ENCODE data around the gene ANXA4. TPM values are rescaled to one million over a fixed set of nuclear protein-coding genes. Genes with fewer than 3 reads are reported as not detected.

The ANXA4 gene
- total RNA-seq, 1 donor from 2014 or later, result 122 TPM

- no peak overlapping the region for H3K4me3 ChIP-seq (ENCODE audit: insufficient read depth, low read depth, low read length)
- no peaks in the 10 kb centered on the region for H3K9me3 Mint-ChIP-seq (ENCODE audit: unreplicated experiment)
- H3K27me3 ChIP-seq (ENCODE audit: insufficient read depth, low read length), result no peaks in the 10 kb centered on the region
- H3K36me3 ChIP-seq (ENCODE audit: insufficient read depth, low read length), result no peaks in the 10 kb centered on the region
- TF ChIP-seq, protein P1, sequence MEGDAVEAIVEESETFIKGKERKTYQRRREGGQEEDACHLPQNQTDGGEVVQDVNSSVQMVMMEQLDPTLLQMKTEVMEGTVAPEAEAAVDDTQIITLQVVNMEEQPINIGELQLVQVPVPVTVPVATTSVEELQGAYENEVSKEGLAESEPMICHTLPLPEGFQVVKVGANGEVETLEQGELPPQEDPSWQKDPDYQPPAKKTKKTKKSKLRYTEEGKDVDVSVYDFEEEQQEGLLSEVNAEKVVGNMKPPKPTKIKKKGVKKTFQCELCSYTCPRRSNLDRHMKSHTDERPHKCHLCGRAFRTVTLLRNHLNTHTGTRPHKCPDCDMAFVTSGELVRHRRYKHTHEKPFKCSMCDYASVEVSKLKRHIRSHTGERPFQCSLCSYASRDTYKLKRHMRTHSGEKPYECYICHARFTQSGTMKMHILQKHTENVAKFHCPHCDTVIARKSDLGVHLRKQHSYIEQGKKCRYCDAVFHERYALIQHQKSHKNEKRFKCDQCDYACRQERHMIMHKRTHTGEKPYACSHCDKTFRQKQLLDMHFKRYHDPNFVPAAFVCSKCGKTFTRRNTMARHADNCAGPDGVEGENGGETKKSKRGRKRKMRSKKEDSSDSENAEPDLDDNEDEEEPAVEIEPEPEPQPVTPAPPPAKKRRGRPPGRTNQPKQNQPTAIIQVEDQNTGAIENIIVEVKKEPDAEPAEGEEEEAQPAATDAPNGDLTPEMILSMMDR (IDR thresholded peaks at IDR 0.05; ENCODE audit: insufficient read depth, low read depth, low read length), result no peak
- TF ChIP-seq EZH2 (IDR thresholded peaks at IDR 0.05; ENCODE audit: insufficient read depth, low read length), result no peak
- H4K20me1 ChIP-seq (ENCODE audit: insufficient read depth, low read length), result peaks cover 7% of the 10 kb centered on the region
- peaks cover 13% of the 10 kb centered on the region for H3K4me1 ChIP-seq (ENCODE audit: insufficient read depth, low read length)
- peak overlapping the region; percentile 82 for H3K27ac Mint-ChIP-seq (ENCODE audit: unreplicated experiment)
- H3K4me2 ChIP-seq (ENCODE audit: low read length), result peak overlapping the region; percentile 55
- peak overlapping the region; percentile 10 for H3K27ac ChIP-seq (ENCODE audit: low read depth, low read length)
- FAIRE-seq, result no peak
- no peak overlapping the region for H2AFZ ChIP-seq (ENCODE audit: low read depth, low read length)
- peak; percentile 66 for DNase-seq (ENCODE audit: low read depth)
- H3K36me3 Mint-ChIP-seq (ENCODE audit: low read depth, unreplicated experiment), result no peaks in the 10 kb centered on the region
- no peaks in the 10 kb centered on the region for H3K9me3 ChIP-seq (ENCODE audit: insufficient read depth, low read depth, low read length)
- peaks cover 20% of the 10 kb centered on the region for H3K4me1 Mint-ChIP-seq (ENCODE audit: low read depth, unreplicated experiment)
- no peaks in the 10 kb centered on the region for H3K27me3 Mint-ChIP-seq (ENCODE audit: low read depth, unreplicated experiment)
- H3K4me3 Mint-ChIP-seq (ENCODE audit: unreplicated experiment), result peak overlapping the region; percentile 89
- H3K79me2 ChIP-seq (ENCODE audit: insufficient read depth, low read length), result peaks cover 64% of the 10 kb centered on the region
- H3K9ac ChIP-seq (ENCODE audit: low read length), result no peak overlapping the region
Observed at GRCh38 chr2:69831354-69831905, 89.5 kb downstream of the ANXA4 start.

- no peaks in the 10 kb centered on the region for H3K27me3 ChIP-seq (ENCODE audit: insufficient read depth, low read length)
- no peaks in the 10 kb centered on the region for H3K27me3 Mint-ChIP-seq (ENCODE audit: low read depth, unreplicated experiment)
- H3K9me3 Mint-ChIP-seq (ENCODE audit: unreplicated experiment), result no peaks in the 10 kb centered on the region
- peaks cover 3% of the 10 kb centered on the region for H3K36me3 Mint-ChIP-seq (ENCODE audit: low read depth, unreplicated experiment)
- H3K27ac Mint-ChIP-seq (ENCODE audit: unreplicated experiment), result no peak overlapping the region
- no peak overlapping the region for H3K27ac ChIP-seq (ENCODE audit: low read depth, low read length)
- peaks cover 13% of the 10 kb centered on the region for H3K4me1 ChIP-seq (ENCODE audit: insufficient read depth, low read length)
- H3K9me3 ChIP-seq (ENCODE audit: insufficient read depth, low read depth, low read length), result no peaks in the 10 kb centered on the region
- H4K20me1 ChIP-seq (ENCODE audit: insufficient read depth, low read length), result peaks cover 7% of the 10 kb centered on the region
- H3K36me3 ChIP-seq (ENCODE audit: insufficient read depth, low read length), result no peaks in the 10 kb centered on the region
- TF ChIP-seq, protein P1 (IDR thresholded peaks at IDR 0.05; ENCODE audit: insufficient read depth, low read depth, low read length), result no peak
- no peak for TF ChIP-seq EZH2 (IDR thresholded peaks at IDR 0.05; ENCODE audit: insufficient read depth, low read length)
- DNase-seq (ENCODE audit: low read depth), result no peak
- no peak overlapping the region for H3K4me2 ChIP-seq (ENCODE audit: low read length)
- peaks cover 66% of the 10 kb centered on the region for H3K79me2 ChIP-seq (ENCODE audit: insufficient read depth, low read length)
- H3K4me3 ChIP-seq (ENCODE audit: insufficient read depth, low read depth, low read length), result no peak overlapping the region
- H3K4me3 Mint-ChIP-seq (ENCODE audit: unreplicated experiment), result no peak overlapping the region
- H2AFZ ChIP-seq (ENCODE audit: low read depth, low read length), result no peak overlapping the region
- FAIRE-seq, result no peak
- no peak overlapping the region for H3K9ac ChIP-seq (ENCODE audit: low read length)
- H3K4me1 Mint-ChIP-seq (ENCODE audit: low read depth, unreplicated experiment), result peaks cover 11% of the 10 kb centered on the region
Observed at GRCh38 chr2:69833752-69834151, 91.8 kb downstream of the ANXA4 start.

DNA sequence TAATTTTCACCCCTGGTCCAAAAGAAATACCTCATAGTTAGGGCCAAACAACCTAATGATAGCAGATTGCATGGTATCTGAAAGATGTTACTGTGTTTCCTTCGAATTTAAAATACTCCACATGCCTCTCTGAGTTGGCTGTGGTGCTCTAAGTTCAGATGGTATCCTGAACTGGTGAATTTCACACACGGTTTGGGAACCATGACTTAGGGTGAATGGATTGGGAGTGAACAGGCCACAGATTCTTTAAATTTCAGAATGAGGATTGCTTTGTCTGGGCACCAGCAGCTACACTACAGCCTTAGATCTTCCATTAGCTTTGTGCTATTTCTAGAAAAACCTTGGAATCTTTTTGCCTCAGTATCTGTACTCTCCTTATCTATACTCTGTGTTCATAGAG is 93.7 kb downstream of the ANXA4 start:
- Mint-ChIP-seq H3K4me1 (ENCODE audit: low read depth, unreplicated experiment) (peaks cover 9% of the 10 kb centered on the region), H3K36me3 (ENCODE audit: low read depth, unreplicated experiment) (peaks cover 3% of the 10 kb centered on the region), H3K27me3 (ENCODE audit: low read depth, unreplicated experiment) (no peaks in the 10 kb centered on the region), H3K27ac (ENCODE audit: unreplicated experiment) (no peak overlapping the region), H3K4me3 (ENCODE audit: unreplicated experiment) (no peak overlapping the region), H3K9me3 (ENCODE audit: unreplicated experiment) (no peaks in the 10 kb centered on the region)
- peaks cover 55% of the 10 kb centered on the region for H3K79me2 ChIP-seq (ENCODE audit: insufficient read depth, low read length)
- H3K4me1 ChIP-seq (ENCODE audit: insufficient read depth, low read length), result peaks cover 10% of the 10 kb centered on the region
- FAIRE-seq (no peak), DNase-seq (ENCODE audit: low read depth) (no peak)
- no peak overlapping the region for H3K4me2 ChIP-seq (ENCODE audit: low read length)
- TF ChIP-seq, protein P1 (IDR thresholded peaks at IDR 0.05; ENCODE audit: insufficient read depth, low read depth, low read length), result no peak
- TF ChIP-seq EZH2 (IDR thresholded peaks at IDR 0.05; ENCODE audit: insufficient read depth, low read length), result no peak
- H3K36me3 ChIP-seq (ENCODE audit: insufficient read depth, low read length), result no peaks in the 10 kb centered on the region
- H3K9me3 ChIP-seq (ENCODE audit: insufficient read depth, low read depth, low read length), result no peaks in the 10 kb centered on the region
- peaks cover 7% of the 10 kb centered on the region for H4K20me1 ChIP-seq (ENCODE audit: insufficient read depth, low read length)
- no peak overlapping the region for H3K9ac ChIP-seq (ENCODE audit: low read length)
- no peak overlapping the region for H3K4me3 ChIP-seq (ENCODE audit: insufficient read depth, low read depth, low read length)
- H3K27me3 ChIP-seq (ENCODE audit: insufficient read depth, low read length), result no peaks in the 10 kb centered on the region
- H3K27ac ChIP-seq (ENCODE audit: low read depth, low read length), result no peak overlapping the region
- no peak overlapping the region for H2AFZ ChIP-seq (ENCODE audit: low read depth, low read length)

All from astrocyte (in vitro differentiated cells and primary cell).